Measurements from ENCODE around the gene WBP11. TPM values are rescaled to one million over a fixed set of nuclear protein-coding genes. Genes with fewer than 3 reads are reported as not detected.

The WBP11 gene
- total RNA-seq, 1 experiment from 2014 or later, result 108 TPM

DNA sequence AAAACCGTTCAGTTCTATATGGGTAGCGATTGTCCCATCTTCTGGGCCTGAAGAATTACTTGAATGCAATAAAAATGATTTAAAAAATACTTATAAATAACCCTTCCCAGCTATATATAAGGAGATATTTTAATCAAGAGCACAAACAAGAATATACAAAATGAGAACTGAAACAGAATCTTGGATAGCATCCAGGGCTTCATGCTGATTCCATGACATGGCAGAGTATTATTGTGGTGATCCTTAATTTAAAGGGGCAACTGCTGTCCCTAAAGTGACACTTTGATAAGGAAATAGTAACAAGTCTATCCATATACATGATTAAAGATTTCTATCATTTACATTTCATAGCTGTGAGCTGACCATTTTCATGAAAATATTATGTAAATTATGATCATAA lies 18.8 kb downstream of the WBP11 start:
- no peaks in the 10 kb centered on the region for H3K23me2 ChIP-seq (ENCODE audit: insufficient read length, low read depth, low read length, poor library complexity, severe bottlenecking)
- H2BK120ac ChIP-seq (ENCODE audit: low read depth, low read length, poor library complexity, severe bottlenecking), result no peak overlapping the region
- no peak overlapping the region for H3K4me2 ChIP-seq (ENCODE audit: insufficient read depth, insufficient read length, low read length)
- H3K18ac ChIP-seq (ENCODE audit: insufficient read length, low read depth, low read length), result no peak overlapping the region
- no peak overlapping the region for H4K8ac ChIP-seq (replicated peaks; ENCODE audit: insufficient read length, low read depth, low read length)
- no peaks in the 10 kb centered on the region for H4K20me1 ChIP-seq (ENCODE audit: control insufficient read depth, insufficient read depth, insufficient read length)
- Mint-ChIP-seq H3K4me3 (no peak overlapping the region), H3K4me1 (0 out of 4 replicates have a peak, but pooled peaks cover 0 to 3% of the 10 kb centered on the region in 2 experiments), H3K9me3 (no peaks in the 10 kb centered on the region), H3K27me3 (ENCODE audit: low read depth) (no peaks in the 10 kb centered on the region), H3K36me3 (ENCODE audit: insufficient read depth in 1 of 3, low read depth in 3 of 3) (peaks cover 21 to 47% (median 31%) of the 10 kb centered on the region in 3 experiments; a peak in 6 of 7 replicates), H3K27ac (no peak overlapping the region; a peak in 1 of 7 replicates)
- no peak overlapping the region for H3K4ac ChIP-seq (ENCODE audit: low read depth, low read length)
- H3K4me1 ChIP-seq (ENCODE audit: insufficient read depth, low read length), result peaks cover 2% of the 10 kb centered on the region; the same call in 1 of the 2 replicates
- H2BK15ac ChIP-seq (ENCODE audit: low read depth, low read length), result no peak overlapping the region
- H2BK12ac ChIP-seq (ENCODE audit: insufficient read length, low read depth, low read length), result no peak overlapping the region
- no CpG with 5 or more reads among the region's 2 CpGs for WGBS (ENCODE audit: extremely low coverage, insufficient read length, low lambda C conversion rate)
- no peak overlapping the region for H3K23ac ChIP-seq (ENCODE audit: insufficient read length, low read depth, low read length)
- no peak for DNase-seq
- H2AK5ac ChIP-seq (ENCODE audit: insufficient read length, low read length), result no peak overlapping the region
- no peak overlapping the region for H3K9ac ChIP-seq (ENCODE audit: extremely low read depth, insufficient read length, low read length)
- no peaks in the 10 kb centered on the region for H3K79me2 ChIP-seq (ENCODE audit: insufficient read depth, low read length)
- H3K14ac ChIP-seq (ENCODE audit: insufficient read depth, low read length), result no peak overlapping the region
- no peak overlapping the region for H3T11ph ChIP-seq (ENCODE audit: low read length)
- H3K27me3 ChIP-seq (ENCODE audit: insufficient read depth, low read length), result no peaks in the 10 kb centered on the region
- TF ChIP-seq, protein P1, sequence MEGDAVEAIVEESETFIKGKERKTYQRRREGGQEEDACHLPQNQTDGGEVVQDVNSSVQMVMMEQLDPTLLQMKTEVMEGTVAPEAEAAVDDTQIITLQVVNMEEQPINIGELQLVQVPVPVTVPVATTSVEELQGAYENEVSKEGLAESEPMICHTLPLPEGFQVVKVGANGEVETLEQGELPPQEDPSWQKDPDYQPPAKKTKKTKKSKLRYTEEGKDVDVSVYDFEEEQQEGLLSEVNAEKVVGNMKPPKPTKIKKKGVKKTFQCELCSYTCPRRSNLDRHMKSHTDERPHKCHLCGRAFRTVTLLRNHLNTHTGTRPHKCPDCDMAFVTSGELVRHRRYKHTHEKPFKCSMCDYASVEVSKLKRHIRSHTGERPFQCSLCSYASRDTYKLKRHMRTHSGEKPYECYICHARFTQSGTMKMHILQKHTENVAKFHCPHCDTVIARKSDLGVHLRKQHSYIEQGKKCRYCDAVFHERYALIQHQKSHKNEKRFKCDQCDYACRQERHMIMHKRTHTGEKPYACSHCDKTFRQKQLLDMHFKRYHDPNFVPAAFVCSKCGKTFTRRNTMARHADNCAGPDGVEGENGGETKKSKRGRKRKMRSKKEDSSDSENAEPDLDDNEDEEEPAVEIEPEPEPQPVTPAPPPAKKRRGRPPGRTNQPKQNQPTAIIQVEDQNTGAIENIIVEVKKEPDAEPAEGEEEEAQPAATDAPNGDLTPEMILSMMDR (conservative IDR thresholded peaks at IDR 0.05), result no peak
- H3K9me3 ChIP-seq (ENCODE audit: control insufficient read depth, low read depth, low read length), result no peaks in the 10 kb centered on the region
- H3K79me1 ChIP-seq (ENCODE audit: insufficient read depth, low read depth, low read length, poor library complexity, severe bottlenecking), result no peaks in the 10 kb centered on the region
- no peak overlapping the region for H3K56ac ChIP-seq (ENCODE audit: insufficient read length, low read depth, low read length)
- H4K5ac ChIP-seq (ENCODE audit: insufficient read length, low read depth, low read length), result no peak overlapping the region
- H3K27ac ChIP-seq (ENCODE audit: insufficient read length, low read depth, low read length), result no peak overlapping the region
- H4K91ac ChIP-seq (ENCODE audit: insufficient read length, low read depth, low read length), result no peak overlapping the region
- H2BK5ac ChIP-seq (ENCODE audit: insufficient read length, low read length), result no peak overlapping the region
- H2BK20ac ChIP-seq (ENCODE audit: low read depth, low read length, poor library complexity, severe bottlenecking), result no peak overlapping the region
- no peak overlapping the region for H2AFZ ChIP-seq (ENCODE audit: low read length)

All from H9 (cell line).